H9 (cell line): ENCODE results near the gene MALAT1. TPM values are rescaled to one million over a fixed set of nuclear protein-coding genes. Genes with fewer than 3 reads are reported as not detected.

Experiments
- DNase-seq: peaks from one replicate; pipeline ENCODE4 v3.0.0-alpha.2; 2017
- H2AFZ ChIP-seq: one replicate; pipeline ENCODE4 v1.6.1; 2013; ENCODE audit warnings: mild to moderate bottlenecking, low read length, control low read depth, moderate library complexity
- H2AK5ac ChIP-seq: 2 replicates; pipeline ENCODE4 v1.6.1; 2013; ENCODE audit warnings: low read length, control low read depth, mixed read lengths; ENCODE audit not compliant: insufficient read length
- H2BK120ac ChIP-seq: one replicate; pipeline ENCODE4 v1.6.1; 2013; ENCODE audit warnings: low read depth, mild to moderate bottlenecking, low read length, control low read depth, inconsistent platforms; ENCODE audit not compliant: poor library complexity, severe bottlenecking
- H2BK12ac ChIP-seq: 2 replicates; pipeline ENCODE4 v1.6.1; 2013; ENCODE audit warnings: low read length, control low read depth, mixed read lengths, low read depth; ENCODE audit not compliant: insufficient read length
- H2BK15ac ChIP-seq: 2 replicates; pipeline ENCODE4 v1.6.1; 2013; ENCODE audit warnings: low read depth, low read length, control low read depth
- H2BK20ac ChIP-seq: one replicate; pipeline ENCODE4 v1.6.1; 2013; ENCODE audit warnings: low read depth, mild to moderate bottlenecking, low read length, control low read depth, inconsistent platforms; ENCODE audit not compliant: poor library complexity, severe bottlenecking
- H2BK5ac ChIP-seq: 2 replicates; pipeline ENCODE4 v1.6.1; 2013; ENCODE audit warnings: low read length, control low read depth, mixed read lengths; ENCODE audit not compliant: insufficient read length
- H3K14ac ChIP-seq: 2 replicates; pipeline ENCODE4 v1.6.1; 2013; ENCODE audit warnings: low read length, control low read depth; ENCODE audit not compliant: insufficient read depth
- H3K18ac ChIP-seq: 2 replicates; pipeline ENCODE4 v1.6.1; 2013; ENCODE audit warnings: low read depth, mild to moderate bottlenecking, mixed read lengths, low read length, control low read depth; ENCODE audit not compliant: insufficient read length
- H3K23ac ChIP-seq: 2 replicates; pipeline ENCODE4 v1.6.1; 2013; ENCODE audit warnings: low read length, control low read depth, mixed read lengths, low read depth; ENCODE audit not compliant: insufficient read length
- H3K23me2 ChIP-seq: 2 replicates; pipeline ENCODE4 v1.6.1; 2013; ENCODE audit warnings: low read depth, mild to moderate bottlenecking, mixed read lengths, low read length, control low read depth; ENCODE audit not compliant: insufficient read length, poor library complexity, severe bottlenecking
- H3K27ac ChIP-seq: 2 replicates; pipeline ENCODE4 v1.5.1; 2013; ENCODE audit warnings: low read length, control low read depth, mixed read lengths, low read depth; ENCODE audit not compliant: insufficient read length
- H3K27me3 ChIP-seq: 2 replicates; pipeline ENCODE4 v1.6.1; 2013; ENCODE audit warnings: low read length, control low read depth, inconsistent platforms; ENCODE audit not compliant: insufficient read depth
- H3K4ac ChIP-seq: 2 replicates; pipeline ENCODE4 v1.6.1; 2013; ENCODE audit warnings: low read depth, mild to moderate bottlenecking, control low read depth, inconsistent platforms, low read length, moderate library complexity
- H3K4me1 ChIP-seq: 2 replicates; pipeline ENCODE4 v1.6.1; 2013; ENCODE audit warnings: low read length, control low read depth, inconsistent platforms; ENCODE audit not compliant: insufficient read depth
- H3K4me2 ChIP-seq: 2 replicates; pipeline ENCODE4 v1.6.1; 2013; ENCODE audit warnings: low read length, control low read depth, mixed read lengths; ENCODE audit not compliant: insufficient read length, insufficient read depth
- H3K56ac ChIP-seq: 2 replicates; pipeline ENCODE4 v1.6.1; 2013; ENCODE audit warnings: low read depth, mild to moderate bottlenecking, mixed read lengths, low read length, control low read depth; ENCODE audit not compliant: insufficient read length
- H3K79me1 ChIP-seq: 2 replicates; pipeline ENCODE4 v1.6.1; 2013; ENCODE audit warnings: low read depth, mild to moderate bottlenecking, moderate library complexity, low read length, control low read depth, inconsistent platforms; ENCODE audit not compliant: insufficient read depth, poor library complexity, severe bottlenecking
- H3K79me2 ChIP-seq: 2 replicates; pipeline ENCODE4 v1.6.1; 2013; ENCODE audit warnings: low read length, control low read depth, inconsistent platforms; ENCODE audit not compliant: insufficient read depth
- H3K9ac ChIP-seq: 2 replicates; pipeline ENCODE4 v1.6.1; 2013; ENCODE audit warnings: low read length, control low read depth, mixed read lengths; ENCODE audit not compliant: insufficient read length; ENCODE audit errors: extremely low read depth
- H3K9me3 ChIP-seq: one replicate; pipeline ENCODE4 v1.6.1; 2013; ENCODE audit warnings: low read depth, low read length, inconsistent platforms; ENCODE audit not compliant: control insufficient read depth
- H3T11ph ChIP-seq: one replicate; pipeline ENCODE4 v1.6.1; 2013; ENCODE audit warnings: mild to moderate bottlenecking, low read length, control low read depth, inconsistent platforms
- H4K20me1 ChIP-seq: one replicate; pipeline ENCODE4 v1.6.1; 2013; ENCODE audit not compliant: control insufficient read depth, insufficient read length, insufficient read depth
- H4K5ac ChIP-seq: 2 replicates; pipeline ENCODE4 v1.6.1; 2013; ENCODE audit warnings: low read depth, mild to moderate bottlenecking, mixed read lengths, low read length, control low read depth; ENCODE audit not compliant: insufficient read length
- H4K8ac ChIP-seq: replicated peaks from 2 replicates; pipeline ENCODE4 v1.6.1; 2013; ENCODE audit warnings: low read length, control low read depth, mixed read lengths, low read depth; ENCODE audit not compliant: insufficient read length
- H4K91ac ChIP-seq: 2 replicates; pipeline ENCODE4 v1.6.1; 2013; ENCODE audit warnings: low read depth, mild to moderate bottlenecking, moderate library complexity, mixed read lengths, low read length, control low read depth; ENCODE audit not compliant: insufficient read length
- H3K27ac Mint-ChIP-seq, 3 experiments: 2 replicates in 2 of 3; 3 replicates in 1 of 3; pipeline ENCODE4 v1.8.0; 2020 to 2021; ENCODE audit warnings: mixed read lengths in 3 of 3, mild to moderate bottlenecking in 1 of 3, moderate library complexity in 1 of 3
- H3K27me3 Mint-ChIP-seq: 2 replicates; pipeline ENCODE4 v1.8.0; 2021; ENCODE audit warnings: low read depth, mild to moderate bottlenecking, moderate library complexity, mixed read lengths
- H3K36me3 Mint-ChIP-seq, 3 experiments: 2 replicates in 2 of 3; 3 replicates in 1 of 3; pipeline ENCODE4 v1.8.0; 2020 to 2021; ENCODE audit warnings: low read depth in 3 of 3, mixed read lengths in 3 of 3; ENCODE audit not compliant: insufficient read depth in 1 of 3
- H3K4me1 Mint-ChIP-seq, 2 experiments: 2 replicates each; pipeline ENCODE4 v1.8.0; 2020; ENCODE audit warnings: mixed read lengths in 2 of 2
- H3K4me3 Mint-ChIP-seq, 2 experiments: 2 replicates in 1 of 2; 3 replicates in 1 of 2; pipeline ENCODE4 v1.8.0; 2020 to 2021; ENCODE audit warnings: mild to moderate bottlenecking in 2 of 2, mixed read lengths in 2 of 2, moderate library complexity in 1 of 2
- H3K9me3 Mint-ChIP-seq, 2 experiments: 2 replicates in 1 of 2; 3 replicates in 1 of 2; pipeline ENCODE4 v1.8.0; 2020; ENCODE audit warnings: mild to moderate bottlenecking in 2 of 2, mixed read lengths in 2 of 2, moderate library complexity in 1 of 2
- CTCF ChIP-seq: fragments of 200-600 bp; sonication (generic); conservative IDR thresholded peaks from 3 replicates; pipeline ENCODE4 v1.8.0; 2021; ENCODE audit warnings: antibody characterized with exemption, mild to moderate bottlenecking
- WGBS: extraction: QIAGEN DNeasy Blood & Tissue Kit; methylation state at CpG from one replicate; pipeline ENCODE4 v1.1.7; 2013; ENCODE audit warnings: missing lambda C conversion rate, low lambda C conversion rate, mixed read lengths; ENCODE audit not compliant: insufficient read length; ENCODE audit errors: extremely low coverage; 5-methylcytosine and 5-hydroxymethylcytosine counted together
- total RNA-seq: library from RNA; stranded (reverse); gene quantifications from 2 replicates; pipeline ENCODE4 v1.2.1, GENCODE V29; 2021

MALAT1 gene
- total RNA-seq, 1 experiment from 2014 or later: 1,934 TPM

- no peak for TF ChIP-seq CTCF
- H3K36me3 Mint-ChIP-seq: no peaks in the 10 kb centered on the region
- H3K27ac Mint-ChIP-seq: no peak overlapping the region
- peaks cover 2% of the 10 kb centered on the region; the same call in 1 of the 2 replicates for H3K4me1 ChIP-seq
- H3K4me3 Mint-ChIP-seq: no peak overlapping the region
- H3K18ac ChIP-seq: no peak overlapping the region
- WGBS: no CpG with 5 or more reads among the region's 3 CpGs
- H2BK12ac ChIP-seq: no peak overlapping the region
- peaks cover 28 to 46% of the 10 kb centered on the region in 2 experiments for H3K4me1 Mint-ChIP-seq
- H4K20me1 ChIP-seq: no peaks in the 10 kb centered on the region
- no peak overlapping the region for H3K14ac ChIP-seq
- H3K4me2 ChIP-seq: no peak overlapping the region
- no peaks in the 10 kb centered on the region for H3K79me2 ChIP-seq
- peaks cover 0 to 2% of the 10 kb centered on the region in 2 experiments; a peak in 2 of 5 replicates for H3K9me3 Mint-ChIP-seq
- H3K9me3 ChIP-seq: no peaks in the 10 kb centered on the region
- no peak overlapping the region for H2AK5ac ChIP-seq
- H2AFZ ChIP-seq: no peak overlapping the region
- no peak overlapping the region for H4K91ac ChIP-seq
- no peak overlapping the region for H2BK120ac ChIP-seq
- H3K23me2 ChIP-seq: peaks cover 2% of the 10 kb centered on the region
- peaks cover 80% of the 10 kb centered on the region for H3K27me3 Mint-ChIP-seq
- no peak overlapping the region for H3K56ac ChIP-seq
- no peak overlapping the region for H3K27ac ChIP-seq
- peaks cover 4% of the 10 kb centered on the region; the same call in 1 of the 2 replicates for H3K27me3 ChIP-seq
- H4K5ac ChIP-seq: no peak overlapping the region
- no peak for DNase-seq
- no peak overlapping the region for H2BK20ac ChIP-seq
- H2BK5ac ChIP-seq: no peak overlapping the region
- no peak overlapping the region for H3T11ph ChIP-seq
- H3K9ac ChIP-seq: no peak overlapping the region
- H4K8ac ChIP-seq: no peak overlapping the region
- no peak overlapping the region for H3K4ac ChIP-seq
- H2BK15ac ChIP-seq: no peak overlapping the region
- no peaks in the 10 kb centered on the region for H3K79me1 ChIP-seq
- no peak overlapping the region for H3K23ac ChIP-seq
Observed at GRCh38 chr11:65549096-65549495, 50.3 kb downstream of the MALAT1 start.
